Measurements from ENCODE around the gene PRDX1. TPM values are rescaled to one million over a fixed set of nuclear protein-coding genes. Genes with fewer than 3 reads are reported as not detected.
A peak's percentile ranks its signal among the peaks of the same experiment; 100 is the strongest.

PRDX1 gene
- total RNA-seq (100 to 1,000 TPM; 343 to 908 (median 446) TPM), polyA plus RNA-seq (100 to 1,000 TPM; 404 to 695 (median 559) TPM)
- long read RNA-seq, donor 1, transcript PRDX1-202 (6 exons, 1,021 nt) = major isoform, 570 of 765 reads
- long read RNA-seq, donor 1, partial matches to known transcripts = 170 of 765 reads
- long read RNA-seq, donor 1, other reads (novel, unspliced or antisense) = 23 of 765 reads
- long read RNA-seq, donor 2, transcript PRDX1-202 (6 exons, 1,021 nt) = major isoform, 379 of 439 reads
- long read RNA-seq, donor 2, partial matches to known transcripts = 59 of 439 reads
- long read RNA-seq, donor 2, other reads (novel, unspliced or antisense) = 0 of 439 reads
- long read RNA-seq, donor 3, transcript PRDX1-202 (6 exons, 1,021 nt) = major isoform, 376 of 448 reads
- long read RNA-seq, donor 3, partial matches to known transcripts = 71 of 448 reads
- long read RNA-seq, donor 3, other reads (novel, unspliced or antisense) = 0 of 448 reads
- long read RNA-seq, donor 4, transcript PRDX1-202 (6 exons, 1,021 nt) = major isoform, 535 of 565 reads
- long read RNA-seq, donor 4, partial matches to known transcripts = 21 of 565 reads
- long read RNA-seq, donor 4, other reads (novel, unspliced or antisense) = 7 of 565 reads
- long read RNA-seq, donor 5, transcript PRDX1-202 (6 exons, 1,021 nt) = major isoform, 284 of 324 reads
- long read RNA-seq, donor 5, partial matches to known transcripts = 6 of 324 reads
- long read RNA-seq, donor 5, other reads (novel, unspliced or antisense) = 34 of 324 reads
- long read RNA-seq, donor 6, transcript PRDX1-202 (6 exons, 1,021 nt) = major isoform, 263 of 312 reads
- long read RNA-seq, donor 6, partial matches to known transcripts = 40 of 312 reads
- long read RNA-seq, donor 6, other reads (novel, unspliced or antisense) = 8 of 312 reads
- long read RNA-seq, donor 7, transcript PRDX1-202 (6 exons, 1,021 nt) = major isoform, 232 of 284 reads
- long read RNA-seq, donor 7, partial matches to known transcripts = 50 of 284 reads
- long read RNA-seq, donor 7, other reads (novel, unspliced or antisense) = 0 of 284 reads
- long read RNA-seq, donor 8, transcript PRDX1-202 (6 exons, 1,021 nt) = major isoform, 438 of 541 reads
- long read RNA-seq, donor 8, partial matches to known transcripts = 99 of 541 reads
- long read RNA-seq, donor 8, other reads (novel, unspliced or antisense) = 0 of 541 reads
- long read RNA-seq, donor 9, transcript PRDX1-202 (6 exons, 1,021 nt) = major isoform, 417 of 667 reads
- long read RNA-seq, donor 9, partial matches to known transcripts = 180 of 667 reads
- long read RNA-seq, donor 9, other reads (novel, unspliced or antisense) = 70 of 667 reads
- long read RNA-seq, donor 10, transcript PRDX1-202 (6 exons, 1,021 nt) = major isoform, 97 of 126 reads
- long read RNA-seq, donor 10, partial matches to known transcripts = 28 of 126 reads
- long read RNA-seq, donor 10, other reads (novel, unspliced or antisense) = 0 of 126 reads

GRCh38 chr1:45521413-45522323 lies at the start of gene PRDX1:
PRDX1 (minus strand) TSS chr1:45521884; CDS start chr1:45519043, 2,841 bp downstream.
- Histone ChIP-seq H3K9me3 (replicated peaks in 1 of 3) (no peaks in the 10 kb centered on the region), H3K4me1 (replicated peaks in 1 of 2) (peaks cover 5 to 13% of the 10 kb centered on the region in 2 donors), H3K4me3 (peak within 1 kb of the TSS; percentile 80 to 99 (median 96)), H3K27ac (peak within 1 kb of the TSS; percentile 62 to 96 (median 93)), H3K36me3 (replicated peaks in 1 of 2) (peaks cover 0 to 14% of the 10 kb centered on the region in 2 donors), H3K27me3 (no peaks in the 10 kb centered on the region)
- peak in 5 of 6 experiments; percentile 3 to 35 (median 14) for TF ChIP-seq CTCF (IDR thresholded peaks at IDR 0.05)
- TF ChIP-seq POLR2A (IDR thresholded peaks at IDR 0.05) = peak; percentile 99 to 100
- WGBS, 4 donors = 0 to 1% (median 1%) methylated on average over 9 to 72 of the region's 72 CpGs
- DNase-seq = peak; percentile 95 to 98 (median 97)
- intact Hi-C loops (cut with DNase I) = no loop called here

GRCh38 chr1:45570631-45571030 lies 48.9 kb upstream of the PRDX1 start:
- Histone ChIP-seq H3K27ac (no peak overlapping the region), H3K36me3 (replicated peaks in 1 of 2) (peaks cover 0 to 37% of the 10 kb centered on the region in 2 donors), H3K27me3 (no peaks in the 10 kb centered on the region), H3K4me1 (replicated peaks in 1 of 2) (peaks cover 0 to 8% of the 10 kb centered on the region in 2 donors), H3K4me3 (no peak overlapping the region), H3K9me3 (replicated peaks in 1 of 3) (no peaks in the 10 kb centered on the region)
- intact Hi-C loops (cut with DNase I) = loop anchor here in 1 of 2 donors (5.0 kb wide), 1 partner anchor 213 kb away; no protein-coding TSS in a partner anchor
- WGBS, 4 donors = 79 to 88% (median 86%) methylated on average over 4 of the region's 4 CpGs
- DNase-seq = no peak
- TF ChIP-seq POLR2A (IDR thresholded peaks at IDR 0.05) = no peak
- no peak for TF ChIP-seq CTCF (IDR thresholded peaks at IDR 0.05)

GRCh38 chr1:45569962-45570581 lies 48.4 kb upstream of the PRDX1 start:
- Histone ChIP-seq H3K4me3 (no peak overlapping the region), H3K27me3 (no peaks in the 10 kb centered on the region), H3K4me1 (replicated peaks in 1 of 2) (peaks cover 0 to 8% of the 10 kb centered on the region in 2 donors), H3K27ac (peak overlapping the region in 1 of 5 donors; percentile 22), H3K36me3 (replicated peaks in 1 of 2) (peaks cover 0 to 37% of the 10 kb centered on the region in 2 donors), H3K9me3 (replicated peaks in 1 of 3) (no peaks in the 10 kb centered on the region)
- TF ChIP-seq POLR2A (IDR thresholded peaks at IDR 0.05) (no peak), CTCF (IDR thresholded peaks at IDR 0.05) (peak; percentile 95 to 99 (median 98))
- peak; percentile 66 to 93 (median 81) for DNase-seq
- WGBS, 4 donors = 11 to 13% (median 12%) methylated on average over 8 of the region's 8 CpGs
- intact Hi-C loops (cut with DNase I) = loop anchor here (5.0 to 10.0 kb wide), 4 partner anchors 53 to 225 kb away; partner anchors contain the start of genes MUTYH (in 1 of the 2) and TOE1 (in 1 of the 2)
